ENCODE results near the gene ELP5. TPM values are rescaled to one million over a fixed set of nuclear protein-coding genes. Genes with fewer than 3 reads are reported as not detected.

Gene ELP5
- total RNA-seq, 1 donor from 2014 or later = 52.2 TPM

- no peak for DNase-seq
These were observed 6.9 kb downstream of the ELP5 start for GRCh38 chr17:7258731-7259554.

- DNase-seq = no peak
These were observed 7.5 kb downstream of the ELP5 start for GRCh38 chr17:7259555-7259889.

DNA sequence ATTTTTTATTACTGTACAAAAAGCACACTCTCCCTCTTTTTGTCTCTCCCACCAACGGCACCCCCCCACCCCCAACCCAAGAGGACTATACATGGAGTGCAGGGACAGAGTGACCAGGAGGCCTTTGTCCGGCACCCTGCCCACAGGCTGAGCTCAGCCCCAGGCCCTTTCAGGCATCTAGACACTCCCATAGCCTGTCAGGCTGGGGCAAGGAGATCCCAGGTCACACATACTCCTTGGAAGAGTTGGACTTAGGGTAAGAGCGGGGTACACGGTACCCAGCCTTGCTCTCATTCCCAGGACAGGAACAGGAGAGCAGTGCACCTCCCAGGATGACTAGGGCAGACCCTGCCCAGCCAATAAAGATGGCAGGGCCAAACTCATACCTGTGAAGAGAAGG lies 8.1 kb downstream of the ELP5 start:
- no peak for DNase-seq

GRCh38 chr17:7260651-7261378 lies 8.8 kb downstream of the ELP5 start:
- no peak for DNase-seq

GRCh38 chr17:7261379-7262191 lies 9.6 kb downstream of the ELP5 start:
- DNase-seq = no peak

DNA sequence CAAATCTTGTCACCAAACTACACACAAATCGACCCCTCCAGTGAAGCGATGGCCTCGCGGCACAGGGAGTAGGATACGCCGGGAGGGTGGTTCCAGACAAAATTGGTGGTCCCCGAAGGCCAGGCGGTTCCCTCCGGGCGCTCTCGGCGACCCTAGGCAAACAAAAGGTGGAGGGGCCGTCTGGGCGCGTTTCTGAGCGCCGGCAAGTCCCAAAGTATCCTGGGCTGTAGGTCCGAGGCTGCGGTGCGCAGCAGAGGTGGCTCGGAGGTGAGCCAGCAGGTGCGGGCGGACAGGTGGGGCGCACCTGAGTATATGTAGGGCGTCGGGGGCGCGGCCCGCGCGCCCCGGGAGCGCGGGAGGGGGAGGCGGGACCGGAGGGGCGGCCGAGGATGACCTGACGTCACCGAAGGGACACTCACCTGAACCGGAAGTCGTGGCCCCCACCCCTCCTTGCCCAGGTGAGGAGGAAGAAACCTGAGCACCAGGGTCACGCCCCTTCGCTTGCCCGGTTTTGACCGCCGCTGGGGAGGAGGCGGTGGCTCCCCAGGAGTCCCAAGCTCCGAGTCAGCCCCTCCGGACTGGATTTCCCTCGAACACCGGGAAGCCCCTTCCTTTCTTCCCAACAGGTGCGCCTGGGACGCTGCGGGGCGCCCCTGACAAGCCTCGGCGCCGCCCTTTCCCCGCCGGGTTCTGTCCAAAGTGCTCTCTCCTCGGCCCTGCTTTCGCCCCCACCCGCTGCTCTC lies 10.3 kb downstream of the ELP5 start, which contains the start of gene CLDN7:
Gene CLDN7 (minus strand): TSS at position 287 of the 743 bp plus-strand sequence. CDS start 435 bp downstream, outside the sequence.
- DNase-seq = no peak

DNA sequence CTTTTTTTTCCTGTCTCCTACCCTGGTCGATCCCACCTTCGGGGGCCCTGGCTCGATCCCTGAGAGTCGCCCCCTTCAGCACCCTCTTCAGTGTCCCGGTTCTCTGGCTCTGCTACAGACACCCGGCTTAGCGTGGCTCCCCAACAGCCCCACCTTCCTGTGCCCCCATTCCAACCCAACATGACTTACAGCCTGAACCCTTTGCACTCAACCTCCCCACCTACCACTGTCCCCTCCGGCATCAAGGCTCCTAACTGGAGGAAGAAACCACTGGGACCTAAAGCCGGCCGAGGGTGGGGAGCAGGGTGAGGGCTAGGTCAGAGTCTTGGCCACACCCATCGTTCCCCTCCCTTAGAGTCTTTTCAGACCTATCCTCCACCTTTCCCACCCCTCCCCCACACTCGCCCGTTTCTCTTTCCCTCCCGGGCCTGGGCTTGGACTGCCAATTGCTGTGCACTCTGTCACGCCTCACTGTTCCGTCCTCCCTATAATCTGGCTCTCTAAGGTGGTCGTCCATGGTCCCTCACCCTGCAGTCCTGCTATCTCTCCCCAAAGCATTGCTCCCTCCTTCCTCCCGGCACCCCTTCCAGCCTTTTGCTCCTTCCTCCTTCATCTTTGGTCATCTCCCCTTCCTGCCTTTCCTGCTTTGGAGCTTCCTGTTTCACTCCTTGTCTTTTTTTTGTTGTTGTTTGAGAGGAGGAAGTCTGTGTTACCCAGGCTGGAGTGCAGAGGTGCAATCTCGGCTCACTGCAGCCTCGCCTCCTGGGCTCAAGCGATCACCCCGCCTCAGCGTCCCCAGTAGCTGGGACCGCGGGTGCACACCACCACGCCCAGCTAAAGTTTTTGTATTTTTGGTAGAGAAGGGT lies 11.2 kb downstream of the ELP5 start:
- no peak for DNase-seq

DNA sequence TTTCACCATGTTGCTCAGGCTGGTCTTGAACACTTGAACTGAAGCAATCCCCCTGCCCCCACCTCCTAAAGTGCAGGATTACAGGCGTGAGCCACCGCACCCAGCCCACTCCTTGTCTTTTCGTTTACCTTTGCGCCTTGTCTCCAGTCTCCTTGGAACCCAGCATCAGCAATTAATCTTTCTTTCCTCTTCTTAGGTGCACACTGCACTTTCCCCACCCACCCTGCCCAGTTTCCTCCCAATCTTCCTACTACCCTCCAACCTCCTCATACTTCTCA lies 11.7 kb downstream of the ELP5 start:
- no peak for DNase-seq

DNA sequence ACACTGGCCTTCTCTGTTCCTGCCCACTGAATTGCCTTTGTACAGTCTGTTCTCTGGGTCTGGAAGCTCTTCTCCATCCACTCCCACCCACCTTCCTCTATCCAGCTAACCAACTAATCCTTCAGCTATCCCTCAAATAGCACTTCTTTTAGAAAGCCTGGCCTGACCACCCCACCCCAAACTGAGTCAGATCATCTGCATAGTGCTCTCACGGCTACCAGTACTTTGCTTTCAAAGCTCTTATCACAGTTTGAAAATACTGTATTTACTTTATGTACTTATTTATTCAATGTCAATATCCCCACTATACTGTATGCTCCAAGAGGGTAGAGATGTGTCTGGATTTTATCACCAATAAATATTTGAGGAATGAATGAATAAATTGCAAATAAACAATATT lies 14.8 kb downstream of the ELP5 start:
- no peak for DNase-seq

- DNase-seq = no peak
These were observed 27.4 kb downstream of the ELP5 start for GRCh38 chr17:7279448-7279847.

GRCh38 chr17:7280519-7281073 lies 28.6 kb downstream of the ELP5 start:
- DNase-seq = peak; percentile 87

DNA sequence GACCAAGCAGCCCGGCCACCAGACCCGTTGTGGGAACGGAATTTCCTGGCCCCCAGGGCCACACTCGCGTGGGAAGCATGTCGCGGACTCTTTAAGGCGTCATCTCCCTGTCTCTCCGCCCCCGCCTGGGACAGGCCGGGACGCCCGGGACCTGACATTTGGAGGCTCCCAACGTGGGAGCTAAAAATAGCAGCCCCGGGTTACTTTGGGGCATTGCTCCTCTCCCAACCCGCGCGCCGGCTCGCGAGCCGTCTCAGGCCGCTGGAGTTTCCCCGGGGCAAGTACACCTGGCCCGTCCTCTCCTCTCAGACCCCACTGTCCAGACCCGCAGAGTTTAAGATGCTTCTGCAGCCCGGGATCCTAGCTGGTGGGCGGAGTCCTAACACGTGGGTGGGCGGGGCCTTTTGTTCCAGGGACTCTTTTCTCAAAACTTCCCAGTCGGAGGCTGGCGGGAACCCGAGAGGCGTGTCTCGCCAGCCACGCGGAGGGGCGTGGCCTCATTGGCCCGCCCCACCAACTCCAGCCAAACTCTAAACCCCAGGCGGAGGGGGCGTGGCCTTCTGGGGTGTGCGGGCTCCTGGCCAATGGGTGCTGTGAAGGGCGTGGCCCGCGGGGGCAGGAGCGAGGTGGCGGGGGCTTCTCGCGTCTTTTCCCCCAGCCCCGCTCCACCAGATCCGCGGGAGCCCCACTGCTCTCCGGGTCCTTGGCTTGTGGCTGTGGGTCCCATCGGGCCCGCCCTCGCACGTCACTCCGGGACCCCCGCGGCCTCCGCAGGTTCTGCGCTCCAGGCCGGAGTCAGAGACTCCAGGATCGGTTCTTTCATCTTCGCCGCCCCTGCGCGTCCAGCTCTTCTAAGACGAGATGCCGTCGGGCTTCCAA lies 29.3 kb downstream of the ELP5 start, which contains the start of gene SLC2A4:
Gene SLC2A4 (plus strand): TSS at position 645 of the 879 bp plus-strand sequence. CDS start 217 bp downstream, at position 862.
- DNase-seq = peak; percentile 93

DNA sequence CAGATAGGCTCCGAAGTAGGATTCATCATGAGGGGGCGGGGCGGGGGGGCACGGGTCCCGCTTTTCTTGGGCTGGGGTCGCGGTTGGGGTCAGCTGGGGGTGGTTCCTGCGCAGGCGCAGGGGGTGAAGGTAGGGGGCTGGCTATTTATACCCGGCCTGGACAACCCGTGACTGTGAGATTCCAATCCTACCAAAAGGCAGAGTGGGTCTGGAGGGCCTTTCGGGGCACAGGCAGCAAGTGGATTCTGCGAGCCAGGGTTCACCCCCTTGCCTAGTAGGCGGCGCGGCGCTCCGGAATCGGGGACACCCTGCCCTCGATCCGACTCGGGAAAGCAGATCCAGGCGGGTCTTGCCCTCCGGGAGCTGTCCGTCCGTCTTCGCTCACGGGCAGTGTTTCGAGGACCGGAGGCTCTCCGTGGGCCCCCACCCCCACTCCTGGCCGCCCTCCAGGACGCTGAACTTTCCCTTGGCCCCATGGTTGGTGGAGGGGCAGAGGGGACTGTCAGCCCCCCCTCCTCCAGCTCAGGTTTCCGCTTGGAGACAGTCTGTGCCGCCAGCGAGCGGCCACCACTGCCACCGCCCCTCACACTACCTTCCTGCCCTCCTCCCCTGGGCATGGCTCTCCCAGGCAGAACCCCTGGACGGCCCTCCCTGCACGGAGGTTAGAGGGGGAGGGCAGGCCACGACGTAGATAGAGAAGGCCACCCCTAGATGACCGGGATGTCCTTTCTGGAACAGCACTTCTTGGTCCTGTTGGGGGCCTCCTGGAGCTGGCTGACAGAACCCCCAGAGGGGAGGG lies 30.1 kb downstream of the ELP5 start:
- no peak for DNase-seq

DNA sequence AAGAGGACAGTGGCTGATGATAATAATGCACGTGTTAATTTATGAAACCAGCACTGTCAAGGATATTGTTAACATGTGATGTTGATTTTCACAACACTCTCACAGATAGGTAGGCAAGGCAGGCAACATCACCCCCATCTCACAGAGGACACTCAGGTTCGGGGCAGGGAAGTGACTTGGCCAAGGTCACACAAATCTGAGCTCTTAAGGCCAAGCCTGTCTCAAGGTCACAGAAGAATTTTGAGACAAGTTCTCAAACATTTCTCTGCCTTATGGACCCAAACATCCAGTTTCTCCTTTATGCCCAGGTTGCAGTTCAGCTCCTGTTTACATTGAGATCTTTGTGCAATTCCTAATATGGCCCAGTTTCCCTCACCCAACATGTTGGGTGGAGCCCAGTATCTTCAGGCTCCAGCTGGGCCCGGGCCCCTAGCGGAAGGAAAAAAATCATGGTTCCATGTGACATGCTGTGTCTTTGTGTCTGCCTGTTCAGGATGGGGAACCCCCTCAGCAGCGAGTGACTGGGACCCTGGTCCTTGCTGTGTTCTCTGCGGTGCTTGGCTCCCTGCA lies 30.8 kb downstream of the ELP5 start:
- DNase-seq = no peak

- DNase-seq = no peak
These were observed 31.6 kb downstream of the ELP5 start for GRCh38 chr17:7283471-7284216.

- DNase-seq = no peak
These were observed 32.9 kb downstream of the ELP5 start for GRCh38 chr17:7284911-7285310.

GRCh38 chr17:7285679-7286078 lies 33.7 kb downstream of the ELP5 start:
- DNase-seq = no peak

All from dermis blood vessel endothelial cell (primary cell).